DND-41 (cell line): ENCODE data around the gene SPAG16.

ENCODE experiments used
- ATAC-seq: fragments of 200-7000 bp; cut with Tn5 transposase; 3 replicates; pipeline ENCODE4 v1.9.1; 2021; ENCODE audit warnings: low read depth; ENCODE audit not compliant: insufficient read depth
- DNase-seq: peaks from one replicate; pipeline ENCODE4 v3.0.0-alpha.2; 2020
- H2AFZ ChIP-seq: 2 replicates; pipeline ENCODE4 v1.6.0; 2012; ENCODE audit warnings: low read depth, low read length
- H3K27ac ChIP-seq: 2 replicates; pipeline ENCODE4 v1.5.1; 2012; ENCODE audit warnings: low read length, inconsistent platforms
- H3K27me3 ChIP-seq: fragments of 200-600 bp; sonication (generic); 2 replicates; pipeline ENCODE4 v1.6.0; 2012; ENCODE audit warnings: low read length, mild to moderate bottlenecking, inconsistent platforms; ENCODE audit not compliant: insufficient read depth, poor library complexity
- H3K36me3 ChIP-seq: 2 replicates; pipeline ENCODE4 v1.5.1; 2012; ENCODE audit warnings: low read length, inconsistent platforms; ENCODE audit not compliant: insufficient read depth
- H3K4me1 ChIP-seq: 2 replicates; pipeline ENCODE4 v1.5.1; 2012; ENCODE audit warnings: mild to moderate bottlenecking, low read length; ENCODE audit not compliant: insufficient read depth
- H3K4me2 ChIP-seq: 2 replicates; pipeline ENCODE4 v1.6.0; 2012; ENCODE audit warnings: mild to moderate bottlenecking, moderate library complexity, low read length, inconsistent platforms; ENCODE audit not compliant: insufficient read depth
- H3K4me3 ChIP-seq, 2 experiments: fragments of 200-600 bp in 1 of 2; shearing (Covaris generic) in 1 of 2; 2 replicates each; pipeline ENCODE4 v1.5.1; 2012 to 2016; ENCODE audit warnings: inconsistent platforms in 2 of 2, low read length in 2 of 2, mild to moderate bottlenecking in 2 of 2, low read depth in 1 of 2, moderate library complexity in 1 of 2
- H3K79me2 ChIP-seq: 2 replicates; pipeline ENCODE4 v1.6.0; 2012; ENCODE audit warnings: low read length, inconsistent platforms; ENCODE audit not compliant: insufficient read depth
- H3K9ac ChIP-seq: 2 replicates; pipeline ENCODE4 v1.6.0; 2012; ENCODE audit warnings: low read depth, mild to moderate bottlenecking, inconsistent platforms, low read length, moderate library complexity
- H3K9me3 ChIP-seq: 2 replicates; pipeline ENCODE4 v1.5.1; 2012; ENCODE audit warnings: low read length, moderate library complexity, mild to moderate bottlenecking, inconsistent platforms; ENCODE audit not compliant: insufficient read depth, severe bottlenecking
- H4K20me1 ChIP-seq: 2 replicates; pipeline ENCODE4 v1.6.0; 2012; ENCODE audit warnings: low read length; ENCODE audit not compliant: insufficient read depth
- CTCF ChIP-seq: IDR thresholded peaks from 2 replicates; pipeline ENCODE4 v1.5.1; 2012; ENCODE audit warnings: borderline replicate concordance, low read length, moderate library complexity, mild to moderate bottlenecking; ENCODE audit not compliant: poor library complexity, severe bottlenecking; ENCODE audit errors: extremely low read depth
- EZH2 ChIP-seq: IDR thresholded peaks from 3 replicates; pipeline ENCODE4 v1.6.1; 2012; ENCODE audit warnings: borderline replicate concordance, low read depth, mild to moderate bottlenecking, moderate library complexity, low read length, inconsistent platforms; ENCODE audit not compliant: severe bottlenecking

Gene SPAG16

GRCh38 chr2:213787869-213788268 is 503.6 kb downstream of the SPAG16 start:
- Histone ChIP-seq H3K36me3 (no peaks in the 10 kb centered on the region), H4K20me1 (no peaks in the 10 kb centered on the region), H3K4me3 (no peak overlapping the region), H3K4me1 (no peaks in the 10 kb centered on the region), H3K4me2 (no peak overlapping the region), H3K27ac (no peak overlapping the region), H2AFZ (no peak overlapping the region), H3K79me2 (no peaks in the 10 kb centered on the region), H3K9ac (no peak overlapping the region), H3K27me3 (no peaks in the 10 kb centered on the region), H3K9me3 (no peaks in the 10 kb centered on the region)
- no peak for DNase-seq
- no peak for ATAC-seq
- TF ChIP-seq CTCF (no peak), EZH2 (no peak)

- no peak for TF ChIP-seq EZH2
Observed at GRCh38 chr2:213789940-213790339, 505.7 kb downstream of the SPAG16 start.

GRCh38 chr2:213792045-213792444 is 507.8 kb downstream of the SPAG16 start:
- Histone ChIP-seq H3K9ac (no peak overlapping the region), H3K9me3 (no peaks in the 10 kb centered on the region)

More at GRCh38 chr2:213789940-213790339, 505.7 kb downstream of the SPAG16 start:
- H3K36me3 ChIP-seq: no peaks in the 10 kb centered on the region
- H3K27ac ChIP-seq: no peak overlapping the region
- DNase-seq (no peak), ATAC-seq (no peak)
- H3K27me3 ChIP-seq: no peaks in the 10 kb centered on the region
- no peaks in the 10 kb centered on the region for H4K20me1 ChIP-seq
- H2AFZ ChIP-seq: no peak overlapping the region
- no peaks in the 10 kb centered on the region for H3K9me3 ChIP-seq
- H3K4me1 ChIP-seq: no peaks in the 10 kb centered on the region
- H3K79me2 ChIP-seq: no peaks in the 10 kb centered on the region
- H3K4me3 ChIP-seq: no peak overlapping the region
- no peak overlapping the region for H3K9ac ChIP-seq
- H3K4me2 ChIP-seq: no peak overlapping the region

More at GRCh38 chr2:213792045-213792444, 507.8 kb downstream of the SPAG16 start:
- Histone ChIP-seq H3K36me3 (no peaks in the 10 kb centered on the region), H4K20me1 (no peaks in the 10 kb centered on the region), H3K79me2 (no peaks in the 10 kb centered on the region), H3K4me2 (no peak overlapping the region), H3K27ac (no peak overlapping the region), H3K4me1 (no peaks in the 10 kb centered on the region), H3K4me3 (no peak overlapping the region), H3K27me3 (no peaks in the 10 kb centered on the region), H2AFZ (no peak overlapping the region)
- no peak for DNase-seq
- TF ChIP-seq EZH2 (no peak), CTCF (no peak)
- ATAC-seq: no peak
